Chondrocyte (in vitro differentiated cells): ENCODE measurements around the gene DNAJC8. TPM values are rescaled to one million over a fixed set of nuclear protein-coding genes. Genes with fewer than 3 reads are reported as not detected.
A peak's percentile ranks its signal among the peaks of the same experiment; 100 is the strongest.

Experiments used
- DNase-seq: peaks from one replicate; pipeline ENCODE4 v3.0.0; 2021; ENCODE audit warnings: mixed read lengths, low spot score
- H3K27ac Mint-ChIP-seq: one replicate; pipeline ENCODE4 v1.8.0; 2021; ENCODE audit warnings: mild to moderate bottlenecking, moderate library complexity, mixed read lengths; ENCODE audit not compliant: unreplicated experiment
- H3K27me3 Mint-ChIP-seq: 2 replicates; pipeline ENCODE4 v1.8.0; 2021; ENCODE audit warnings: low read depth, mixed read lengths
- H3K36me3 Mint-ChIP-seq: 2 replicates; pipeline ENCODE4 v1.8.0; 2021; ENCODE audit warnings: low read depth, mixed read lengths
- H3K4me1 Mint-ChIP-seq: 2 replicates; pipeline ENCODE4 v1.8.0; 2021; ENCODE audit warnings: low read depth, mild to moderate bottlenecking, mixed read lengths
- H3K4me3 Mint-ChIP-seq: one replicate; pipeline ENCODE4 v1.8.0; 2021; ENCODE audit warnings: mild to moderate bottlenecking, moderate library complexity, mixed read lengths; ENCODE audit not compliant: unreplicated experiment
- H3K9me3 Mint-ChIP-seq: 2 replicates; pipeline ENCODE4 v1.8.0; 2021; ENCODE audit warnings: low read depth, mixed read lengths
- total RNA-seq: library from RNA; stranded (reverse); gene quantifications from 3 replicates; pipeline ENCODE4 v1.2.1, GENCODE V29; 2021
- TF ChIP-seq, protein P1 (sequence below): fragments of 200-600 bp; sonication (generic); IDR thresholded peaks from 2 replicates; pipeline ENCODE4 v1.5.0; 2021; ENCODE audit warnings: antibody characterized with exemption, mild to moderate bottlenecking, moderate library complexity

Gene DNAJC8
- total RNA-seq, 1 donor from 2014 or later = 72.8 TPM

DNA sequence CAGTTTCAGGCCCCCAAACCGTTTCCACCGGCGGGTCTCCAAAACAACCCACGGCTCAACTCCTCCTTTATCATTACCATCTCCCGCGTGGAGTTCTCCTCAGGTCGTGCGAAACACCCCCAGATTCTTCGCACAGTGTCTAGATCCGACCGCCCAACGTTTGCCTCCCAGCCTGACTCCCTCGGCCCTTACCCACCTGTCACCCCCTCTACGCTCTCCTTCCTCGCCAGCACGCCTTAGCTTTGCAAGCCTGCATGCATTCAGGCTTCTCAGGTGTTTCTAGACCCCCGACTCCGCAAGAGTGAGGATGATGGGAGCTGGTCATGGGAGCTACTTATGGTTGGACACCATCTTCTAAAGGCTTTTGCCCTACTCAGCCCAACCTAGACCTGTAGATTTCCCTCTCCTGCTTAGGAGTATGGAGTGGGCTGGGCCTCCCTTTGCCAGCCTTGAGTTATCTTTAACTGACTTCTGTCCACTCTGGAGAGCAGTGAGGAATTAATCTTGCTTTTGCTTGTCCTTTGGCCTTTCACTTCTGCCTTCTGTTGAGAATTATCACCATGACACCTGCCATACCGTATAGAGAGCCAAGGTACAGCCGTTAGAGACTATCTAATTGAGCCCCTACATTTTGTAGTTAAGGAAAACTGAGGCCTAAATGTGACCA lies 4.0 kb upstream of the DNAJC8 start:
- Mint-ChIP-seq H3K4me1 (peaks cover 15% of the 10 kb centered on the region), H3K4me3 (no peak overlapping the region), H3K27me3 (no peaks in the 10 kb centered on the region)

DNA sequence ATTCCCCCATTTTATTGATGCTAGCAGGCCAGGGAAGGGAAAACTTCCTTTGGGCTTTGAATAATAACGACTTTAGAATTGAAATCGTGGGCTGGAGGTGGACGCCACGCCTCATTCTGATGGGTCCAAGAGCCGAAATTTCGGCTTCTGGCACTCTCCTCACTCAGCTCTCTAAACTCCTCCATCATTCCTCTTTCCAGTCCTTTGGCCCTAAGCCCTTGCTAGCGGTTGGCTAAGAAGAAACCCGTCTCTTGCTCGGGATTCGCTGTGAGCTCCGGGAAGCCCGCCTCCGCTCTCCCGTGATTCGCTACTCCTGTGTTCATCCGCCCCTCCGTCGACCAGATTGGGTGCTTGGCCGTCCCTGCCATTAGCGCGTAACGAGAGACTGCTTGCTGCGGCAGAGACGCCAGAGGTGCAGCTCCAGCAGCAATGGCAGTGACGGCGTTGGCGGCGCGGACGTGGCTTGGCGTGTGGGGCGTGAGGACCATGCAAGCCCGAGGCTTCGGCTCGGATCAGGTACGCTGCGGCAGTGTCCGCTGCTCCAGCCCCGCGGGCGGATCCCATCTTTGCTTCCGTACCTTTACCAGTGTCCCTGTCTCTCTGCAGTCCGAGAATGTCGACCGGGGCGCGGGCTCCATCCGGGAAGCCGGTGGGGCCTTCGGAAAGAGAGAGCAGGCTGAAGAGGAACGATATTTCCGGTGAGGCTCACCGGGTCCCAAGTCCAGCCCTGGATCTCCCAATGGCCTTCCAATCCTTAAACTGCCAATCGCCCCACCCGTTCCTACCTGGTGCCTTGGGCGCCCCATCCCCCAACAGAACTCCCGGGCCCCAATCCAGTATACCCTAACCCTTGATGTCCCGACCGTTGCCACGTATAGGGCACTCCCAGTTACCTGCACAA lies 3.2 kb upstream of the DNAJC8 start, which contains the start of gene ATP5IF1:
ATP5IF1 (plus strand) TSS at position 370 of the 901 bp plus-strand sequence; CDS start at position 430, 60 bp downstream.
- Mint-ChIP-seq H3K4me1 (peaks cover 18% of the 10 kb centered on the region), H3K4me3 (no peak within 1 kb of the TSS), H3K9me3 (no peaks in the 10 kb centered on the region), H3K36me3 (no peaks in the 10 kb centered on the region), H3K27ac (no peak within 1 kb of the TSS), H3K27me3 (no peaks in the 10 kb centered on the region)
- peak; percentile 98 for DNase-seq
- TF ChIP-seq, protein P1, sequence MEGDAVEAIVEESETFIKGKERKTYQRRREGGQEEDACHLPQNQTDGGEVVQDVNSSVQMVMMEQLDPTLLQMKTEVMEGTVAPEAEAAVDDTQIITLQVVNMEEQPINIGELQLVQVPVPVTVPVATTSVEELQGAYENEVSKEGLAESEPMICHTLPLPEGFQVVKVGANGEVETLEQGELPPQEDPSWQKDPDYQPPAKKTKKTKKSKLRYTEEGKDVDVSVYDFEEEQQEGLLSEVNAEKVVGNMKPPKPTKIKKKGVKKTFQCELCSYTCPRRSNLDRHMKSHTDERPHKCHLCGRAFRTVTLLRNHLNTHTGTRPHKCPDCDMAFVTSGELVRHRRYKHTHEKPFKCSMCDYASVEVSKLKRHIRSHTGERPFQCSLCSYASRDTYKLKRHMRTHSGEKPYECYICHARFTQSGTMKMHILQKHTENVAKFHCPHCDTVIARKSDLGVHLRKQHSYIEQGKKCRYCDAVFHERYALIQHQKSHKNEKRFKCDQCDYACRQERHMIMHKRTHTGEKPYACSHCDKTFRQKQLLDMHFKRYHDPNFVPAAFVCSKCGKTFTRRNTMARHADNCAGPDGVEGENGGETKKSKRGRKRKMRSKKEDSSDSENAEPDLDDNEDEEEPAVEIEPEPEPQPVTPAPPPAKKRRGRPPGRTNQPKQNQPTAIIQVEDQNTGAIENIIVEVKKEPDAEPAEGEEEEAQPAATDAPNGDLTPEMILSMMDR = no peak

More for the DNA sequence above, 4.0 kb upstream of the DNAJC8 start:
- Mint-ChIP-seq H3K27ac (no peak overlapping the region), H3K36me3 (no peaks in the 10 kb centered on the region), H3K9me3 (no peaks in the 10 kb centered on the region)
- no peak for DNase-seq
- TF ChIP-seq, protein P1 = no peak

DNA sequence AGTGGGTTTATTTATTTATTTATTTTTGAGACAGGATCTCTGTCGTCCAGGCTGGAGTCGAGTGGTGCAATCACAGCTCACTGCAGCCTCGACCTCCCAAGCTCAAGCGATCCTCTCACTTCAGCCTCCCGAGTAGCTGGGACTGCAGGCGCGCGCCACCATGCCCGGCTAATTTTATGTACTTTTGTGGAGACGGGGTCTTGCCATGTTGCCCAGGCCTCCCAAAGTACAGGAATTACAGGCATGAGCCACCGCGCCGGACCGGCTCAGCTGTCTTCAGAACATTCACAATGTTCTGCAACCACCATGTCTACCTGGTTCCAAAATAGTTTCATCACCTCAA lies 406 bp upstream of the DNAJC8 start:
- no peaks in the 10 kb centered on the region for H3K27me3 Mint-ChIP-seq
- peaks cover 34% of the 10 kb centered on the region for H3K4me1 Mint-ChIP-seq
- no peak overlapping the region for H3K4me3 Mint-ChIP-seq
- H3K9me3 Mint-ChIP-seq = no peaks in the 10 kb centered on the region
- DNase-seq = no peak
- TF ChIP-seq, protein P1 = no peak
- H3K27ac Mint-ChIP-seq = peak overlapping the region; percentile 32
- H3K36me3 Mint-ChIP-seq = peaks cover 3% of the 10 kb centered on the region

DNA sequence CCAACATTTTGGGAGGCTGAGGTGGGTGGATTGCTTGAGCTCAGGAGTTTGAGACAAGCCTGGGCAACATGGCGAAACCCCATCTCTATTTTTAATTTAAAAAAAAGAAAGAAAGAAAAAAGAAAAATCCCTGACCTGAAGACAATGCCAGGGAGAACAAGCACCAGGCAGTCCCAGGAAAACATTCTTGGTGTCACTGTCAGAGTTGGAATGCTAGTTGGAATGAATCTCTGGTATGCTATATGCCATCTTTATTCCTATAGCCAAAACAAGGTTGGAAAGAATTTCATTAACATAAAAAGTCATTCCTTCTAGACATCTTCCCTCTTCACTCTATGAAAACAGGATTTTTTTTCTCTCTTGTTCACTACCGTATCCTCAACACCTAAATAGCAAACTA lies 2.8 kb downstream of the DNAJC8 start:
- no peak overlapping the region for H3K4me3 Mint-ChIP-seq
- peak overlapping the region; percentile 69 for H3K27ac Mint-ChIP-seq
- H3K9me3 Mint-ChIP-seq = no peaks in the 10 kb centered on the region
- TF ChIP-seq, protein P1 = no peak
- DNase-seq = no peak
- no peaks in the 10 kb centered on the region for H3K27me3 Mint-ChIP-seq
- H3K36me3 Mint-ChIP-seq = peaks cover 13% of the 10 kb centered on the region
- peaks cover 34% of the 10 kb centered on the region for H3K4me1 Mint-ChIP-seq

DNA sequence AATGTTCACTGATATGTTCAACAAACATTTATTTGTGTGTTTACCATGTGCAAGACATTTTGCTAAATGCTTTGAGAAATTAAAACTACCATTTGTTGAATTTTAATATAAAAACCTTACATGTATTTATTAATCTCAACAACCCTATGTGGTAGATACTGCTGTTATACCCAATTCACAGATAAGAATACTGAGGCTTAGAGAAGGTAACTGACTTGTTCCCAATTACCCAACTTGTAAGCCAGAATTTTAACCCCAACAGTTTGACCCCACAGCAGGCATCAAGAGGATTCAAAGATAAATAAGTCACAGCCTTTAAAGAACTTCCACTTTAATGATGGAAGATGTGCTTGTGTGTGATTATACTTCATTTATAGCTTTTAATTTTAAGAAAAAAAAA lies 3.7 kb downstream of the DNAJC8 start:
- Mint-ChIP-seq H3K9me3 (no peaks in the 10 kb centered on the region), H3K4me1 (peaks cover 34% of the 10 kb centered on the region), H3K27me3 (no peaks in the 10 kb centered on the region), H3K36me3 (peaks cover 16% of the 10 kb centered on the region), H3K4me3 (no peak overlapping the region), H3K27ac (no peak overlapping the region)
- TF ChIP-seq, protein P1 = no peak
- no peak for DNase-seq
